Colon (tissue), 2 donors: ENCODE measurements around the gene DCST1.
"Not testable (repeated sequence)": the region's sequence is repeated elsewhere in the genome, so short reads cannot be mapped to it uniquely, and the experiment has no call there.

Source experiments
- FAIRE-seq: peaks from 2 replicates; lab custom pipeline; 2012; peaks lifted over from hg19 to GRCh38; lab: Jason Lieb, UNC
- donor health status: control.
- donor health status: control.

Gene DCST1, protein sequence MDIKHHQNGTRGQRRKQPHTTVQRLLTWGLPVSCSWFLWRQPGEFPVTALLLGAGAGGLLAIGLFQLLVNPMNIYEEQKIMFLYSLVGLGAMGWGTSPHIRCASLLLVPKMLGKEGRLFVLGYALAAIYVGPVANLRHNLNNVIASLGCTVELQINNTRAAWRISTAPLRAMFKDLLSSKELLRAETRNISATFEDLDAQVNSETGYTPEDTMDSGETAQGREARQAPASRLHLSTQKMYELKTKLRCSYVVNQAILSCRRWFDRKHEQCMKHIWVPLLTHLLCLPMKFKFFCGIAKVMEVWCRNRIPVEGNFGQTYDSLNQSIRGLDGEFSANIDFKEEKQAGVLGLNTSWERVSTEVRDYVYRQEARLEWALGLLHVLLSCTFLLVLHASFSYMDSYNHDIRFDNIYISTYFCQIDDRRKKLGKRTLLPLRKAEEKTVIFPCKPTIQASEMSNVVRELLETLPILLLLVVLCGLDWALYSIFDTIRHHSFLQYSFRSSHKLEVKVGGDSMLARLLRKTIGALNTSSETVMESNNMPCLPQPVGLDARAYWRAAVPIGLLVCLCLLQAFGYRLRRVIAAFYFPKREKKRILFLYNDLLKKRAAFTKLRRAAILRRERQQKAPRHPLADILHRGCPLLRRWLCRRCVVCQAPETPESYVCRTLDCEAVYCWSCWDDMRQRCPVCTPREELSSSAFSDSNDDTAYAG

DNA sequence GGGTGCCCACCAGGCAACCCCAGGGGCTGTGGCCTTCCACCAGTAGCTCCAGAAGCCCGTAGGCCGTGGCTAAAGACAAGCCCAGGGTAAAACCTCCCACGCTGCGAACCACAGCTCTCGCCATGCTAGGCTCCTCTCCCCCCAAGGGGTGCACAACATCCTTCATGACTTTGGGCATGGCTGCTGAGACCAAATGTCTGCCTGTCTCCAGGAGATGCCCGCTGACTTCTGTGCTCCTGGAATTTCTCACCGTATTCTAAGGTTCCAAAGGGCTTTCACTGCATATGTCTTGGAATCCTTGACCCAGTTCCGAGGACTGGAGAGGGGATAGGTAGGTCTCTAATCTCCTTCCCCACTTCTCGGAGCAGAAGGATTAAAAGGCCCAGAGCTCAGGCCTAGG lies at the start of gene DCST1, which contains the start of gene DCST2:
TSS of gene DCST1 (plus strand) at position 301 of the 400 bp plus-strand sequence. CDS start 213 bp downstream, outside the sequence.
TSS of gene DCST2 (minus strand) at position 258 of the 400 bp plus-strand sequence. CDS start at position 178, 80 bp downstream.
- FAIRE-seq: no peak

DNA sequence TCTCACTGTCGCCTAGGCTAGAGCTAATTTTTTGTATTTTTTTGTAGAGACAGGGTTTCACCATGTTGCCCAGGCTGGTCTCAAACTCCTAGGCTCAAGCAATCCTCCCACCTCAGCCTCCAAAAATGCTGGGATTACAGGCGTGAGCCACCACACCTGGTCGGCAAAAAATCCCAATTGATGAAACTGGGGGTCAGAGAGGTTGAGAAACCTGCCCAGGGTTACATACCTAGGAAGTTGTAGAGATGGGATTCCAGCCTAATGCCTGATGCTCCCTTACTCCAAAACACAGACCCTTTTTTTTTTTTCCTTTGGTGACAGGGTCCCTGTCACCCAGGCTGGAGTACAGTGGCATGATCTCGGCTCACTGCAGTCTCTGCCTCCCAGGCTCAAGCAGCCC lies 46.9 kb upstream of the DCST1 start:
- FAIRE-seq: not testable (repeated sequence)

DNA sequence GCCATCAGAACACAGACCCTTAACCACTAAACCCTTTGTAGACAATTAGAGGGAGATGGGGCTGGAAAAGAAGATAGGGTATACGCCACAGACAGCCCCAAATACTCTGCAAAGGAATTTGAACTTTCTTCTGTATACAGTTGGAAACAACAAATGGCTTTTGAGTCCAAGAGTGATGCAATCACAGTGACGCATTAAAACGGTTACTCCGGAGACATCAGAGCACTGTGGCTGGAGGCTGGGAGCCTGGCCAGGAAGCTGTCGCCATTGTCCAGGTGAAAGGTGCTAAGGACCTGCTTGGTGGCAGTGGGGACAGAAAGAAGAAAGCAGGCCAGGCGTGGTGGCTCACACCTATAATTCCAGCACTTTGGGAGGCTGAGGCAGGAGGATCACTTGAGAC lies 46.3 kb upstream of the DCST1 start:
- FAIRE-seq: no peak

DNA sequence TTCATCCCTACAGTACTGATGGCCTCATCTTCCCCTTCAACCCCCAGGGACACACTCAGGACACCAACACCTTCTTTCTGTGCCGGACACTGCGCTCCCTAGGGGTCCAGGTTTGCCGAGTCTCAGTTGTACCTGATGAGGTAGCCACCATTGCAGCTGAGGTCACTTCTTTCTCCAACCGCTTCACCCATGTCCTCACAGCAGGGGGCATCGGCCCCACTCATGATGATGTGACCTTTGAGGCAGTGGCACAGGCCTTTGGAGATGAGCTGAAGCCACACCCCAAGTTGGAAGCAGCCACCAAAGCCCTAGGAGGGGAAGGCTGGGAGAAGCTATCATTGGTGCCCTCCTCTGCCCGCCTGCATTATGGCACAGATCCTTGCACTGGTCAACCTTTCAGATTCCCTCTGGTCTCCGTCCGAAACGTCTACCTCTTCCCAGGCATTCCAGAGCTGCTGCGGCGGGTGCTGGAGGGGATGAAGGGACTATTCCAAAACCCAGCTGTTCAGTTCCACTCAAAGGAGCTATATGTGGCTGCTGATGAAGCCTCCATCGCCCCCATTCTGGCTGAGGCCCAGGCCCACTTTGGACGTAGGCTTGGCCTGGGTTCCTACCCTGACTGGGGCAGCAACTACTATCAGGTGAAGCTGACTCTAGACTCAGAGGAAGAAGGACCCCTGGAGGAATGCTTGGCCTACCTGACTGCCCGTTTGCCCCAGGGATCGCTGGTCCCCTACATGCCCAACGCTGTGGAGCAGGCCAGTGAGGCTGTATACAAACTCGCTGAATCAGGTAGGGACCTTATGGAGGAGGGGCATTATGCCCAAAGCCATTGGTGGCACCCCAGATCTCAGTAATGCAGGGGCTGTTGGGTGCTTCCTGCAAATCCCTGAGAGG lies 45.3 kb upstream of the DCST1 start:
- FAIRE-seq: no peak

DNA sequence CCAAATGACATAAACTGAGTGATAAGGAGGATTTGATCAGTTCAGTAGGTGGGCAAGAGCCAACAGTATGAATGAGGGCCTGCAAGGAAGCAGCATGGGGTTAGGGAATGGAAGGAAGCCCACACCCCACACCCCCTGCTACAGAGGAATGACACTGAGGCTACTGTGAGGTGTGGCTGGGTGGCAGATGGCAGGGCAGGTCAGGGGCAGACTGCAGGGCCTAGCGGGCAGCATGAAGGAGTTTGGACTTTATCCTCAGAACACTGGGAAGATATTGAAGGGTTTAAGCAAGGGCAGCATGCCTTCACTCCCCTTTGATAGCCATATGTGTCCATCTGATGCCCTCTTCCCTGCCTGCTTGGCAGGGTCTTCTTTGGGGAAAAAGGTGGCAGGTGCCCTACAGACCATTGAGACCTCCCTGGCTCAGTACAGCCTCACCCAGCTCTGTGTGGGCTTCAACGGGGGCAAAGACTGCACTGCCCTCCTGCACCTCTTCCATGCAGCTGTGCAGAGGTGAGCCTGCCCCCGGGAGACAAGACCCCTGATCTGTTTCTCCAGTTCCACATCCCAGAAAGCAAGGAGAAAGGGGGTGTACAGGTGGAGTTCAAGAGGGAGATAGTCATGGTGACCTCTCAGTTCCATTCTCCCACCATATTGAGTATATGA lies 44.3 kb upstream of the DCST1 start:
- no peak for FAIRE-seq

DNA sequence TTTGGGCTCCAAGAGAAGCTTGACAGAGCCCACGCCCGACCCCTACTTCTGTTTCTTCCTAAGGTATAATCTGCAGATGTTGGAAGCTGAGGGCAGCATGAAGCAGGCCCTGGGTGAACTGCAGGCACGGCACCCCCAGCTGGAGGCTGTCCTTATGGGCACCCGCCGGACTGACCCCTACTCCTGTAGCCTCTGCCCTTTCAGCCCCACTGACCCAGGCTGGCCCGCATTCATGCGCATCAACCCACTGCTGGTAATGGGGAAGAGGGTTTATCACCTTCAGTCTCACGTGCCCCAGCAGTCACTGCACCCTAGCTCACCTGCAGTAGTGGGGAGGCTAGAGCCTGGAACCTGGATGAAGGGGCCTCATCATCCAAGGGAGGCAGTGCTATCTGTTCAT lies 43.3 kb upstream of the DCST1 start:
- no peak for FAIRE-seq

DNA sequence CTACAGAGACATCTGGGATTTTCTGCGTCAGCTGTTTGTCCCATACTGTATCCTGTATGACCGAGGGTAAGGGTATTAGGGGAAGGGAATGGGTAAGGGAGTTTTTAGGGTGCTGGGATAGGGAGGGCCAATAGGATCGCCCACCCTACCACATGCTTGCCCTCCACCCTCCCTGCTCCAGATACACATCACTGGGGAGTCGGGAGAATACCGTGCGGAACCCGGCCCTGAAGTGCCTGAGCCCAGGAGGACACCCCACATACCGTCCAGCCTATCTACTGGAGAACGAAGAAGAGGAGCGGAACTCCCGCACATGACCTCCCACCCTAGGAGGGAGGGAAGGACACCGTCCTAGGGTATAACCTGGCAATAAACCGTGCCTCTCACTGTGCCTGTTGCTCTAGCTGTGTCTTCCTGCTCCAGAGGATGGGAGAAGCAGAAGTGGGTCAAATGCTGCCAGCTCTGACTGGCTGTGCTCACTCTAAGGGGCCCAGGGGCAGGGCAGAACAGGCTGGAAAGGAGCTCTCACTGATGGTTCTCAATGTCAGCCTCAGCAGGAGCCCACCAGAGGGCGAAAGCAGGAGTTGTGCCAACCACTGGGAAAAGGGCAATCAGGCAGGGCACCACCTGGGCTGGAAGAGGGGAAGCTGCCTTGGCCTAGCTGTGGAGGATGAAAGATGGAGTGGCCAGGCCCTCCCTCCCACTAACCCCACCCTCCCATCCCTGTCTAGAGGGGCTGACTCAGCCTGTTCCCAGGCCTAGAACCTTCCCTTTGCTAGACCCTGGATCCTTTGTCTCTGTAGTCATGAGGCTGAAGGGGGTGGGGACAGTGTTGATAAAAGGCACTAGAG lies 40.7 kb upstream of the DCST1 start:
- FAIRE-seq: no peak

DNA sequence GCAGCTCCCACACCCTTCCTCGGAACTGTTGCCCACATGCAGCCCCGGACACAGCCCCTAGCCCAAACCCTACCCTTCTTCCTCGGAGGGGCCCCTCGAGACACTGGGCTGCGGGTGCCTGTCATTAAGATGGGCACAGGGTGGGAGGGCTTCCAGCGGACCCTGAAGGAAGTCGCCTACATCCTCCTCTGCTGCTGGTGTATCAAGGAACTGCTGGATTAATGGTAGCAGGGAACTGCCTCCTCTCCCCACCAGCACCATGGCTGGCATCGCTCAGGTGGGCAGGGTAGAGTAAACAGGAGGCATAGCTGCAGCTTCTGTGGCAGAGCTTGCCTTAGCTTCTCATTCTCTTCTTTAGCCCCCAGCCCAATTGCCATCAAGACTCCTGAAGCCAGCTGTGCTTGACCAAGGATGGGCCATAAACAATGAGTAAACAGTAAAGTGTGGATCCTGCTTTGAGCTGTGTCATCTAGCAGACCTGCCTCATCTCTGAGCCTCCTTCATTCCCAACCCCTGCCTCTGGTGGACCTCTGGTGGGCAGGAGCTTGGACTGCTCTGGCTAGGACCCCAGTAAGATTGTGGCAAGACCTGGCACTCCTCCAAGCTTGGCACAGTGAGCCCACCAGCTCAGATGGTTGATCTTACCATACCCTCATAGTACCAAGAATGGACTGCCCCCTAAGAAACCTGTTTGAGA lies 39.9 kb upstream of the DCST1 start, which contains the start of gene LENEP:
TSS of gene LENEP (plus strand) at position 15 of the 697 bp plus-strand sequence. CDS start at position 37, 22 bp downstream.
- no peak for FAIRE-seq

DNA sequence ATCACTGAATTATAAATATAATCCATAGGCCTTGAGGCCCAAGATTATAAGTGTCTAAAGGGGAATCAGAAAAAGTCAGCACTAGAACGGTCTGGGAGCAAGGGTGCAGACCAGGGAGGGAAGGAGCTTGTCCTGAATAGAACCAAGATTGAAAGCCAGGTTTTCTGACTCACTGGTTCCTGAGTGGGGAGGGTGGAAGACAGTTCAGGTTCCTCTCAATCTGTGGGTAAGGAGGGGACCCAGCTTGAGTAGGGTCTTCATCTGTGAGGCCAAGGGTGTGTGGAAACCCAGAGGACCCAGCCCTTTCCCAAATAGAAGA lies 39.4 kb upstream of the DCST1 start:
- FAIRE-seq: no peak

DNA sequence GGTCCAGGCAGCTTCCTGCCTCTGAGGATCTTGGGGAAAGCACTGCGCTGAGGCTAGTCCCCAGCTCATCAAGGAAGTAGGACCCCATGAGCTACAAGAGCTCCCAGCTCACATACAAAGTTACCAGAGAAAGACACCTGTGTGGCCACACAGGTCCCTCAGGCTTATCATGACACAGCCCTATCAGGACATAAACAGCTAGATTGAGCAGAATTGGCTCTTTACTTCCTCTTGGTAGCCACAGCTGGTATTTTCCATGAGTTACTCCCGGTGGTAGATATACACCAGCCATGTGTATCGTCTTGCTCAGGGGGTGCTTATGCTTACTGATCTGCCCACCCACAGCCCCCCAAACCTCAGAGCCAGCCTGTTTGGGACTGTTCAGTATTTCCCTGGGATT lies 39.0 kb upstream of the DCST1 start:
- no peak for FAIRE-seq

DNA sequence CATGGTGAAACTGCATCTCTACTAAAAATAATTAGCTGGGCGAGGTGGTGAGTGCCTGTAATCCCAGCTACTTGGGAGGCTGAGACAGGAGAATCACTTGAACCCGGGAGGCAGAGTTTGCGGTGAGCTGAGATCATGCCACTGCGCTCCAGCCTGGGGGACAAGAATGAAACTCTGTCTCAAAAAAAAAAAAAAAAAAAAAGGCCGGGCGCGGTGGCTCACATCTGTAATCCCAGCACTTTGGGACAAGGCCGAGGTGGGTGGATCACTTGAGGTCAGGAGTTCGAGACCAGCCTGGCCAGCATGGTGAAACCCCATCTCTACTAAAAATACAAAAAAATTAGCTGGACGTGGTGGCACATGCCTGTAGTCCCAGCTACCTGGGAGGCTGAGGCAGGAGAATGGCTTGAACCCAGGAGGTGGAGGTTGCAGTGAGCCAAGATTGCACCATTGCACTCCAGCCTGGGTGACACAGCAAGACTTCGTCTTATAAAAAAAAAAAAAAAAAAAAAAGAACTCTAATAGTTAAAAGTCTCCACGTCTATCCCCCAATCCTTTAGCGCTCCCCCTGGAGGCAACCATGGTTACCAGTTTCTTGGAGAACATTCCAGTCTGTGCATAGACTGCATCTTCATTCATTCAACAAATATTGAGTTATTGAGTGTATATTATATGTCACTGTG lies 38.2 kb upstream of the DCST1 start:
- not testable (repeated sequence) for FAIRE-seq

DNA sequence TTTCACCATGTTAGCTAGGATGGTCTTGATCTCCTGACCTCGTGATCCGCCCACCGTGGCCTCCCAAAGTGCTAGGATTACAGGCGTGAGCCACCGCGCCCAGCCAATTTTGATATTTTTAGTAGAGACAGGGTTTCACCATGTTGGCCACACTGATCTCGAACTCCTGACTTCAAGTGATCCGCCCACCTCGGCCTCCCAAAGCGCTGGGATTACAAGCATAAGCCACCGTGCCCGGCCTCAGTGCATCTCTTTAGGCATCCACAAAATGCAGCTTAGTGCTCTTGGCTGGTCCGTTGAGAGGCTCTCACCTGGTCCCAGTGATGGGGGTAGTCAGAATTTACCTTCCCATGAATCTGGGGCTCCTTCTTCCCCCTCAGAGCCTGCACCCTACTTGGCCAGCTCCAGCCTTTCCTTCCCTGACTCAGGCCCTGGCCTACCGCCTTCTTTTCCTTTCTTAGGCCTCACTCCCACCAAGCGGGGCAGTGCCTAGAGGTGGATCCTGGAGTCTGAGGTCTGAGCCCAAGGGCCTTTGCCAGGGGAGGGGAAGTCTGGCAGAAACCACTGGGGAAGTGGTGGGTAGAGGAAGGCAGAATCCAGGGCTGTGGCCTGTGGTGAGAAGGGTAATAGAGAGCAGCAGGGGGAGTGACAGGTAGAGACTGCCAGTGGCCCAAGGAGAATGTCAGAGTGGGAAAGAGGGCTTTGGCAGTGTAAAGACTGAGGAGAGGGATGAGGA lies 36.5 kb upstream of the DCST1 start:
- no peak for FAIRE-seq

DNA sequence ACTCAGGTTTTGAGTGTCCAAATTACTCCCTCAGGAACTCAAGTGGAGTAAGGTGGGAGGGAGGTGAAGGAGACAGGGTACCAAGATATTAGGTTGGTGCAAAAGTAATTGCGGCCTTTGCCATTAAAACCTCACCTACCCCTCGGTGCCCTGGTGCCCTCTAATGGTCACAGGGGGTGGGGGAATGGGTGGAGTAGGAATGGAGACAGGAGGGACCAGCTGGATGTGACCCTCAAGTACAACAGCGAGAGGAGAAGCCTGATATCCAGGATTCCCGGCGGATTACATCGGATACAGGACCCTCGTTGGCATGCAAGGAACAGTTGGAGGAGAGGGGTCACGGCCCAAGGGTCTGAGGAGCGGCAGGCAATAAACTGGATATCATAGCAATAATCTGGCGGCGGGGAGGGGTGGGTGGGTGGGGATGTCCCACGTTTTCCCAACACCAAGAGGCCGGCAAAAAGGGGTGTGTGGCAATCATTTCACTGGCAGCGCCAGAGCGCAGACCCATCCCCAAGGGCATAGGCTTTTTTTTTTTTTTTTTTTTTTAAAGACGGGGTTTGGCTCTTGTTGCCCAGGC lies 35.3 kb upstream of the DCST1 start:
- no peak for FAIRE-seq

DNA sequence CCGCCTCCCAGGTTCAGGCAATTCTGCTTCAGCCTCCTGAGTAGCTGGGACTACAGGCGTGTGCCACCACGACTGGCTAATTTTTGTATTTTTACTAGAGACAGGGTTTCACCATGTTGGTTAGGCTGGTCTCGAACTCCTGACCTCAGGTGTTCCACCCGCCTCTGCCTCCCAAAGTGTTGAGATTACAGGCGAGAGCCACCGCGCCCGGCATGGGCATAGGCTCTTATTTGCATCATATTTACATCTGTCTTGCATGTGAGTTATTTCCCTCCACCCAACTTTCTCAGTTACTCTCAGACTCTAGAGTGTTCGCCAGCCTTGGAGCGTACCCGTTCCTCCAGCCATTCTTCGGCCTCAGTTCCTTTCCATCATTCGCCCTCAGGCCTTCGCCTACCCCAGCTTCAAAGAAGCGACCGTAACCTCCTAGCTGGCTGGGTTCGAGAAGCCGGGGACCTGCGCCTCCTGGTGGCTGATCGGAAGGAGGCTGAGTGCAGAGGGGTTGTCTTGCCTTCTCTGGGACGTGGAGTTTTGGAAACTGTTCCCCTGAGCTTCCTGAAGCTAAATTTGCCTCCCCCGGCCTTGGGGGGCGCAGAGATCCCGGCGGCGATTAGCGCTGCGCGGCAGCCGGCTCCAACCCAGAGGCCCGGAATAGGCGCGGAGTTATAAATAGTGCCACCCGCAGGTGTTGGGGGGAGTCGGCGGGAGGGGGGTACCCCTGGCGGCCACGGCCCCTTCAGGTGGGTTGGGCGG lies 34.6 kb upstream of the DCST1 start:
- no peak for FAIRE-seq

DNA sequence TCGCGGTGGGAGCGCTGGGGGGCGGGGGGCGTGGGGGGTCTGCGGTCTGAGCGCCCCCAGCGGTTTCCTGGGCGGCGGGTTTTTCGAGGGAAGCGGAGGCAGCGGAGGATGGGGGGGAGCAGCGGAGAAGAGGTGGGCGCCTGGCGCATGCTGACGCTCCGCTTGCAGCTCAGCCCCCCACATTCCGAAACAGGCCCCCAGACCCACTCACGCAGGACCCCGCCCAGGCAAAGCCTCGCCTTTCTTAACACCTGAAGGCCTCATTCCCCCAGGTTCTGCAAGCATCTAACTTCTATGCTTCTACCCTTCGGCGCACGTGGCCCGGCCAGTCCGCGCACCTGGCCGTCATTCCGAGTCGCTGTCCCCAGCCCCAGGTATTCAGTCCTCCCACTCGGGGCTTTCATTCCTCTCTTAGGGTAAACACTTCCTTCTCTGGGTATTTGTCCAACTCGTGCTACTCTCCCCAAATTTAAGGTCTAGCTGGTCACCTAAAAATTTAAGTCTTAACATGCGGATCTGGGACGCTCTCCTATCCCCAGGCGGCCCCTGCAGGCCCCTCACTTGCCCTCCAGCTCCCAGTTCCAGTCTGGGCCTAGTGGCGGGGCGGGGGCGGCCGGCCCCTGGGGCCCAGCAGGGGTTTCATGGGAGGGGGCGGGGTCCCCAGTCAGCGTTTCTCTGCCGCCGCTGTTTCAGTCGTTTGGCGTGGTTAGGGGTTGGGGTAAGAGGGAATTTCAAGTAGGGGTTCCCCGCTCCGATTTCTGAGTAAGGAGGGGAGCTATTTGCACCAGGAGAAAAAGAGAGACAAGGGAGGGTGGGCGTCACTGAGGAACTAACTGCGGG lies 33.8 kb upstream of the DCST1 start:
- no peak for FAIRE-seq

DNA sequence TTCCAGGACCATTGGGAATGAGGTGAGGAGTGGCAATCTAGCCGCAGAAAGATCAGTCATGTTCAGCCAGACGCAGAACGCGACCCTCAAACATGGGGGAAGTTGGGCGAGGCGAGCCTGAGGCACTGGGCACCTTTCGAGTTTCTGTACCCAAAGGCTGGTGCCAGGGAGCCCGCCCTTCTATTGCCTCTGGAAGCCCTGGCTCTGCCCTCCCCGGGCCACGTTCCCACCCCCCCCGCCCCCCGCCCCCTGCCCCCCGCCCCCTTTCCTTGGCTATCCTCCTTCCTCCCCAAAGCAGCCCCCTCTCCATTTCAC lies 33.3 kb upstream of the DCST1 start:
- no peak for FAIRE-seq
